Neuronal stem cell (in vitro differentiated cells): ENCODE measurements around the gene SESN2.
A peak's percentile ranks its signal among the peaks of the same experiment; 100 is the strongest.

Source experiments
- DNase-seq: peaks from one replicate; pipeline ENCODE4 v3.0.0-alpha.2; 2013; ENCODE audit warnings: low spot score
- H2AFZ ChIP-seq: one replicate; pipeline ENCODE4 v1.6.1; 2013; ENCODE audit warnings: mild to moderate bottlenecking, low read length, inconsistent platforms
- H2AK5ac ChIP-seq: 2 replicates; pipeline ENCODE4 v1.6.1; 2013; ENCODE audit warnings: low read depth, mild to moderate bottlenecking, inconsistent platforms, low read length, moderate library complexity, mixed read lengths
- H2BK120ac ChIP-seq: 2 replicates; pipeline ENCODE4 v1.6.1; 2013; ENCODE audit warnings: low read depth, mild to moderate bottlenecking, inconsistent platforms, low read length, moderate library complexity, mixed read lengths
- H2BK12ac ChIP-seq: one replicate; pipeline ENCODE4 v1.6.1; 2013; ENCODE audit warnings: low read length, inconsistent platforms
- H2BK15ac ChIP-seq: 2 replicates; pipeline ENCODE4 v1.6.1; 2013; ENCODE audit warnings: mild to moderate bottlenecking, low read length, inconsistent platforms, mixed read lengths
- H2BK5ac ChIP-seq: one replicate; pipeline ENCODE4 v1.6.1; 2013; ENCODE audit warnings: inconsistent platforms, mild to moderate bottlenecking, low read length, moderate library complexity
- H3K14ac ChIP-seq: one replicate; pipeline ENCODE4 v1.6.1; 2013; ENCODE audit warnings: low read length, inconsistent platforms
- H3K18ac ChIP-seq: 2 replicates; pipeline ENCODE4 v1.6.1; 2013; ENCODE audit warnings: low read length, inconsistent platforms
- H3K23ac ChIP-seq: 2 replicates; pipeline ENCODE4 v1.6.1; 2013; ENCODE audit warnings: low read depth, mild to moderate bottlenecking, mixed read lengths, low read length, inconsistent platforms; ENCODE audit not compliant: poor library complexity
- H3K27ac ChIP-seq: replicated peaks from 3 replicates; pipeline ENCODE4 v1.5.1; 2013; ENCODE audit warnings: low read length, inconsistent platforms
- H3K27me3 ChIP-seq, 3 experiments: 2 replicates each; pipeline ENCODE4 v1.6.1; 2013; ENCODE audit warnings: low read length in 3 of 3, mild to moderate bottlenecking in 2 of 3, inconsistent platforms in 1 of 3, low read depth in 1 of 3, mixed read lengths in 1 of 3, moderate library complexity in 1 of 3; ENCODE audit not compliant: control insufficient read depth in 3 of 3, insufficient read depth in 3 of 3
- H3K36me3 ChIP-seq, 2 donors: replicated peaks in 1 of 2; 2 replicates each; pipeline ENCODE4 v1.6.1; 2013; ENCODE audit warnings: low read length in 2 of 2; ENCODE audit not compliant: control insufficient read depth in 2 of 2, insufficient read depth in 2 of 2
- H3K4ac ChIP-seq: 2 replicates; pipeline ENCODE4 v1.6.1; 2013; ENCODE audit warnings: inconsistent platforms, mild to moderate bottlenecking, low read length, moderate library complexity
- H3K4me1 ChIP-seq, 2 donors: 1 replicate in 1 of 2; 2 replicates in 1 of 2; pipeline ENCODE4 v1.6.1; 2013; ENCODE audit warnings: low read length in 2 of 2, low read depth in 1 of 2; ENCODE audit not compliant: control insufficient read depth in 2 of 2, insufficient read depth in 1 of 2
- H3K4me2 ChIP-seq: one replicate; pipeline ENCODE4 v1.6.1; 2013; ENCODE audit warnings: mild to moderate bottlenecking, low read length, inconsistent platforms; ENCODE audit not compliant: insufficient read depth, poor library complexity, severe bottlenecking
- H3K4me3 ChIP-seq, 2 donors: 2 replicates each; pipeline ENCODE4 v1.5.1; 2013; ENCODE audit warnings: low read length in 2 of 2, mild to moderate bottlenecking in 2 of 2, inconsistent platforms in 1 of 2, moderate library complexity in 1 of 2
- H3K79me1 ChIP-seq: one replicate; pipeline ENCODE4 v1.6.1; 2013; ENCODE audit warnings: low read depth, mild to moderate bottlenecking, inconsistent platforms, low read length, moderate library complexity
- H3K9ac ChIP-seq: one replicate; pipeline ENCODE4 v1.6.1; 2013; ENCODE audit warnings: mild to moderate bottlenecking, low read depth, low read length, inconsistent platforms; ENCODE audit not compliant: poor library complexity
- H3K9me3 ChIP-seq, 2 donors: replicated peaks in 1 of 2; 2 replicates each; pipeline versions ENCODE3 to v1.6.1; 2013; ENCODE audit warnings: low read length in 2 of 2, mild to moderate bottlenecking in 2 of 2, inconsistent platforms in 1 of 2, low read depth in 1 of 2, mixed read lengths in 1 of 2, moderate library complexity in 1 of 2; ENCODE audit not compliant: control insufficient read depth in 2 of 2, insufficient read depth in 1 of 2
- H4K8ac ChIP-seq: one replicate; pipeline ENCODE4 v1.6.1; 2013; ENCODE audit warnings: low read depth, mild to moderate bottlenecking, inconsistent platforms, low read length, moderate library complexity
- H4K91ac ChIP-seq: one replicate; pipeline ENCODE4 v1.6.1; 2013; ENCODE audit warnings: low read length, low read depth, mild to moderate bottlenecking, inconsistent platforms; ENCODE audit not compliant: poor library complexity
- WGBS, 2 donors: extraction: QIAGEN DNeasy Blood & Tissue Kit; methylation state at CpG; one replicate each; pipeline ENCODE4 v1.1.7; 2013; ENCODE audit warnings: missing lambda C conversion rate in 2 of 2, mixed read lengths in 1 of 2; ENCODE audit not compliant: insufficient read length in 2 of 2, insufficient replicate concordance in 1 of 2; ENCODE audit errors: extremely low coverage in 2 of 2; 5-methylcytosine and 5-hydroxymethylcytosine counted together

Gene SESN2

GRCh38 chr1:28229996-28230395 is 29.3 kb upstream of the SESN2 start:
- Histone ChIP-seq H3K4me2 (no peak overlapping the region), H3K23ac (no peak overlapping the region), H3K36me3 (peaks cover 3 to 62% of the 10 kb centered on the region in 2 donors), H2BK120ac (no peak overlapping the region), H3K27ac (no peak overlapping the region), H3K79me1 (peaks cover 4% of the 10 kb centered on the region), H4K91ac (no peak overlapping the region), H3K9me3 (no peaks in the 10 kb centered on the region), H3K18ac (no peak overlapping the region), H2BK15ac (no peak overlapping the region), H3K27me3 (no peaks in the 10 kb centered on the region), H3K4me1 (no peaks in the 10 kb centered on the region), H2BK12ac (no peak overlapping the region), H4K8ac (no peak overlapping the region), H3K9ac (no peak overlapping the region), H3K4me3 (no peak overlapping the region), H3K14ac (no peak overlapping the region), H2AK5ac (no peak overlapping the region), H2AFZ (no peak overlapping the region), H3K4ac (no peak overlapping the region), H2BK5ac (no peak overlapping the region)
- no peak for DNase-seq
- WGBS, 2 donors = no CpG with 5 or more reads among the region's 2 CpGs

- H3K9ac ChIP-seq = peak within 1 kb of the TSS; percentile 94
- no peak within 1 kb of the TSS for H2BK15ac ChIP-seq
- H2BK5ac ChIP-seq = peak within 1 kb of the TSS; percentile 78
- WGBS, 2 donors = no CpG with 5 or more reads among the region's 40 CpGs
- peak within 1 kb of the TSS; percentile 95 for H3K4me2 ChIP-seq
- no peak within 1 kb of the TSS for H3K4ac ChIP-seq
- H3K9me3 ChIP-seq = no peaks in the 10 kb centered on the region
- H3K27me3 ChIP-seq = no peaks in the 10 kb centered on the region
- peaks cover 5 to 8% of the 10 kb centered on the region in 2 donors for H3K4me1 ChIP-seq
- peak within 1 kb of the TSS; percentile 17 for H4K8ac ChIP-seq
- H3K36me3 ChIP-seq = peaks cover 1 to 39% of the 10 kb centered on the region in 2 donors
- H3K23ac ChIP-seq = peak within 1 kb of the TSS; percentile 50
- no peak within 1 kb of the TSS for H2BK120ac ChIP-seq
- DNase-seq = peak; percentile 79
- H4K91ac ChIP-seq = no peak within 1 kb of the TSS
- peak within 1 kb of the TSS; percentile 94 for H3K14ac ChIP-seq
- peak within 1 kb of the TSS; percentile 43 for H2AK5ac ChIP-seq
- peak within 1 kb of the TSS; percentile 99 for H3K18ac ChIP-seq
- H3K27ac ChIP-seq = no peak within 1 kb of the TSS
- H2BK12ac ChIP-seq = no peak within 1 kb of the TSS
- peak within 1 kb of the TSS; percentile 88 to 99 for H3K4me3 ChIP-seq
- H3K79me1 ChIP-seq = peaks cover 14% of the 10 kb centered on the region
- H2AFZ ChIP-seq = peak within 1 kb of the TSS; percentile 97
These were observed 26.6 kb upstream of the SESN2 start, which contains the start of gene DNAJC8 for GRCh38 chr1:28232558-28233263. Gene DNAJC8 (minus strand): TSS chr1:28233029. CDS start chr1:28232998, 31 bp downstream.

DNA sequence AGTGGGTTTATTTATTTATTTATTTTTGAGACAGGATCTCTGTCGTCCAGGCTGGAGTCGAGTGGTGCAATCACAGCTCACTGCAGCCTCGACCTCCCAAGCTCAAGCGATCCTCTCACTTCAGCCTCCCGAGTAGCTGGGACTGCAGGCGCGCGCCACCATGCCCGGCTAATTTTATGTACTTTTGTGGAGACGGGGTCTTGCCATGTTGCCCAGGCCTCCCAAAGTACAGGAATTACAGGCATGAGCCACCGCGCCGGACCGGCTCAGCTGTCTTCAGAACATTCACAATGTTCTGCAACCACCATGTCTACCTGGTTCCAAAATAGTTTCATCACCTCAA is 26.1 kb upstream of the SESN2 start:
- Histone ChIP-seq H3K4me1 (peaks cover 5 to 8% of the 10 kb centered on the region in 2 donors), H2BK12ac (no peak overlapping the region), H3K14ac (no peak overlapping the region), H3K9ac (no peak overlapping the region), H3K9me3 (no peaks in the 10 kb centered on the region), H2AFZ (peak overlapping the region; percentile 97), H4K91ac (no peak overlapping the region), H3K36me3 (peaks cover 5 to 39% of the 10 kb centered on the region in 2 donors), H2BK120ac (no peak overlapping the region), H2BK15ac (no peak overlapping the region), H3K18ac (peak overlapping the region; percentile 52), H2BK5ac (no peak overlapping the region), H3K27ac (no peak overlapping the region), H2AK5ac (peak overlapping the region; percentile 43), H3K4me3 (no peak overlapping the region), H3K27me3 (no peaks in the 10 kb centered on the region), H4K8ac (no peak overlapping the region), H3K4ac (no peak overlapping the region), H3K79me1 (peaks cover 14% of the 10 kb centered on the region), H3K4me2 (no peak overlapping the region), H3K23ac (no peak overlapping the region)
- no CpG with 5 or more reads among the region's 14 CpGs for WGBS, 2 donors
- DNase-seq = no peak

DNA sequence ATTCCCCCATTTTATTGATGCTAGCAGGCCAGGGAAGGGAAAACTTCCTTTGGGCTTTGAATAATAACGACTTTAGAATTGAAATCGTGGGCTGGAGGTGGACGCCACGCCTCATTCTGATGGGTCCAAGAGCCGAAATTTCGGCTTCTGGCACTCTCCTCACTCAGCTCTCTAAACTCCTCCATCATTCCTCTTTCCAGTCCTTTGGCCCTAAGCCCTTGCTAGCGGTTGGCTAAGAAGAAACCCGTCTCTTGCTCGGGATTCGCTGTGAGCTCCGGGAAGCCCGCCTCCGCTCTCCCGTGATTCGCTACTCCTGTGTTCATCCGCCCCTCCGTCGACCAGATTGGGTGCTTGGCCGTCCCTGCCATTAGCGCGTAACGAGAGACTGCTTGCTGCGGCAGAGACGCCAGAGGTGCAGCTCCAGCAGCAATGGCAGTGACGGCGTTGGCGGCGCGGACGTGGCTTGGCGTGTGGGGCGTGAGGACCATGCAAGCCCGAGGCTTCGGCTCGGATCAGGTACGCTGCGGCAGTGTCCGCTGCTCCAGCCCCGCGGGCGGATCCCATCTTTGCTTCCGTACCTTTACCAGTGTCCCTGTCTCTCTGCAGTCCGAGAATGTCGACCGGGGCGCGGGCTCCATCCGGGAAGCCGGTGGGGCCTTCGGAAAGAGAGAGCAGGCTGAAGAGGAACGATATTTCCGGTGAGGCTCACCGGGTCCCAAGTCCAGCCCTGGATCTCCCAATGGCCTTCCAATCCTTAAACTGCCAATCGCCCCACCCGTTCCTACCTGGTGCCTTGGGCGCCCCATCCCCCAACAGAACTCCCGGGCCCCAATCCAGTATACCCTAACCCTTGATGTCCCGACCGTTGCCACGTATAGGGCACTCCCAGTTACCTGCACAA is 23.3 kb upstream of the SESN2 start, which contains the start of gene ATP5IF1:
Gene ATP5IF1, plus strand, starts transcription at position 370 of the 901 bp plus-strand sequence. Its CDS starts 60 bp downstream, at position 430.
- H3K27ac ChIP-seq = peak within 1 kb of the TSS; percentile 41
- no CpG with 5 or more reads among the region's 60 CpGs for WGBS, 2 donors
- H2BK5ac ChIP-seq = peak within 1 kb of the TSS; percentile 97

More for the DNA sequence above, 23.3 kb upstream of the SESN2 start, which contains the start of gene ATP5IF1:
- peak within 1 kb of the TSS; percentile 63 for H2AK5ac ChIP-seq
- H3K14ac ChIP-seq = peak within 1 kb of the TSS; percentile 99
- H3K4me2 ChIP-seq = peak within 1 kb of the TSS; percentile 94
- H4K91ac ChIP-seq = no peak within 1 kb of the TSS
- H3K79me1 ChIP-seq = peaks cover 12% of the 10 kb centered on the region
- H2BK12ac ChIP-seq = no peak within 1 kb of the TSS
- no peak within 1 kb of the TSS for H2BK15ac ChIP-seq
- peak within 1 kb of the TSS; percentile 92 for H4K8ac ChIP-seq
- H3K9me3 ChIP-seq = no peaks in the 10 kb centered on the region
- H3K4ac ChIP-seq = peak within 1 kb of the TSS; percentile 87
- peak within 1 kb of the TSS; percentile 100 for H3K9ac ChIP-seq
- H3K18ac ChIP-seq = peak within 1 kb of the TSS; percentile 98
- H2BK120ac ChIP-seq = peak within 1 kb of the TSS; percentile 4
- H3K4me3 ChIP-seq = peak within 1 kb of the TSS; percentile 89 to 100
- H3K23ac ChIP-seq = peak within 1 kb of the TSS; percentile 78
- H3K36me3 ChIP-seq = peaks cover 4 to 20% of the 10 kb centered on the region in 2 donors
- H3K4me1 ChIP-seq = peaks cover 5 to 8% of the 10 kb centered on the region in 2 donors
- no peaks in the 10 kb centered on the region for H3K27me3 ChIP-seq
- peak within 1 kb of the TSS; percentile 90 for H2AFZ ChIP-seq
- DNase-seq = peak; percentile 93
